HepG2 (cell line): ENCODE results near the gene BCL2L1. TPM values are rescaled to one million over a fixed set of nuclear protein-coding genes. Genes with fewer than 3 reads are reported as not detected.

Source experiments
- ATAC-seq: fragments of 200-7000 bp; cut with Tn5 transposase; 3 replicates; pipeline ENCODE4 v1.9.1; 2020; ENCODE audit warnings: mild to moderate bottlenecking, moderate library complexity
- BruUV-seq: library from RNA; stranded (reverse); fragments of 400-500 nt; replicated peaks from 2 replicates; lab custom pipeline; 2021; lab: Mats Ljungman, UMichigan
- CTCF ChIA-PET: fragments of 300-600 bp; formaldehyde crosslinking; extraction: SDS; loops from one replicate; lab custom pipeline; 2021; ENCODE audit warnings: low total read pairs, inconsistent platforms, low intra/inter-chr PET ratio; lab: Yijun Ruan, JAX
- POLR2A ChIA-PET: fragments of 350-600 bp; sonication (Branson Sonifier 250); formaldehyde crosslinking; loops from one replicate; lab custom pipeline; 2020; ENCODE audit warnings: antibody characterized with exemption, inconsistent platforms; lab: Yijun Ruan, JAX
- DNase-seq: peaks from one replicate; pipeline ENCODE4 v3.0.0-alpha.2; 2015; ENCODE audit warnings: low spot score
- FAIRE-seq: peaks from 3 replicates; lab custom pipeline; 2011; peaks lifted over from hg19 to GRCh38; lab: Jason Lieb, UNC
- H2AFZ ChIP-seq: one replicate; pipeline ENCODE4 v1.6.1; 2011; ENCODE audit warnings: low read length, inconsistent platforms
- H3K27ac ChIP-seq: fragments of 300-600 bp; 3 replicates; pipeline ENCODE4 v1.8.0; 2011; ENCODE audit warnings: mixed run types, mild to moderate bottlenecking, mixed read lengths, low read length, inconsistent platforms; ENCODE audit not compliant: insufficient read depth; ENCODE audit errors: extremely low read length
- H3K27me3 ChIP-seq, 2 experiments: fragments of 200-600 bp in 1 of 2; 2 replicates in 1 of 2; 3 replicates in 1 of 2; pipeline versions ENCODE4 v1.6.0 to v1.8.0; 2011; ENCODE audit warnings: low read length in 2 of 2, mild to moderate bottlenecking in 2 of 2, moderate library complexity in 2 of 2, inconsistent platforms in 1 of 2; ENCODE audit not compliant: insufficient read depth in 2 of 2, control insufficient read depth in 1 of 2
- H3K36me3 ChIP-seq, 2 experiments: fragments of 200-600 bp in 1 of 2; replicated peaks in 1 of 2; 2 replicates in 1 of 2; 3 replicates in 1 of 2; pipeline versions ENCODE4 v1.5.1 to v1.8.0; 2011; ENCODE audit warnings: low read length in 2 of 2, inconsistent platforms in 1 of 2; ENCODE audit not compliant: insufficient read depth in 2 of 2, control insufficient read depth in 1 of 2
- H3K4me1 ChIP-seq: 2 replicates; pipeline ENCODE4 v1.5.1; 2012; ENCODE audit warnings: low read length, inconsistent platforms; ENCODE audit not compliant: insufficient read depth
- H3K4me2 ChIP-seq: 2 replicates; pipeline ENCODE4 v1.6.0; 2011; ENCODE audit warnings: low read depth, low read length, inconsistent platforms
- H3K4me3 ChIP-seq, 3 experiments: fragments of 200-600 bp in 1 of 3; sonication (generic), shearing (Covaris generic) in 1 of 3; replicated peaks in 1 of 3; 2 replicates each; pipeline ENCODE4 v1.5.1; 2011 to 2016; ENCODE audit warnings: low read length in 3 of 3, inconsistent platforms in 2 of 3, low read depth in 2 of 3, mild to moderate bottlenecking in 2 of 3, control low read depth in 1 of 3, mixed read lengths in 1 of 3; ENCODE audit not compliant: insufficient read depth in 1 of 3
- H3K79me2 ChIP-seq: one replicate; pipeline ENCODE4 v1.6.1; 2011; ENCODE audit warnings: low read length, inconsistent platforms; ENCODE audit not compliant: insufficient read depth
- H3K9ac ChIP-seq: 2 replicates; pipeline ENCODE4 v1.6.0; 2011; ENCODE audit warnings: mild to moderate bottlenecking, low read depth, low read length, inconsistent platforms; ENCODE audit not compliant: insufficient read depth
- H3K9me3 ChIP-seq: 2 replicates; pipeline ENCODE4 v1.5.1; 2012; ENCODE audit warnings: mild to moderate bottlenecking, low read length
- H4K20me1 ChIP-seq: 2 replicates; pipeline ENCODE4 v1.6.0; 2011; ENCODE audit warnings: inconsistent platforms, mild to moderate bottlenecking, low read length, moderate library complexity; ENCODE audit not compliant: insufficient read depth
- HNRNPK ChIP-seq: fragments of 200-400 bp; formaldehyde crosslinking; IDR thresholded peaks from 2 replicates; pipeline ENCODE4 v1.6.1; 2018; ENCODE audit warnings: low read length, low read depth, moderate library complexity, mild to moderate bottlenecking; ENCODE audit not compliant: poor library complexity, severe bottlenecking
- NPAS2 ChIP-seq: sonication (generic); formaldehyde crosslinking; IDR thresholded peaks from 2 replicates; pipeline ENCODE4 v1.8.0; 2022; ENCODE audit warnings: mild to moderate bottlenecking, missing genetic modification reagents, borderline replicate concordance
- PCBP1 ChIP-seq: fragments of 200-400 bp; formaldehyde crosslinking; IDR thresholded peaks from 2 replicates; pipeline ENCODE4 v1.6.1; 2017; ENCODE audit warnings: mild to moderate bottlenecking, low read depth, low read length, borderline replicate concordance
- PCBP2 ChIP-seq: fragments of 200-400 bp; formaldehyde crosslinking; optimal IDR thresholded peaks from 2 replicates; pipeline ENCODE3; 2018; ENCODE audit warnings: low read length, low read depth; ENCODE audit not compliant: poor library complexity, severe bottlenecking
- TEAD3 ChIP-seq: optimal IDR thresholded peaks from 2 replicates; pipeline ENCODE3; 2016; ENCODE audit warnings: borderline replicate concordance
- ZSCAN25 ChIP-seq: sonication (generic); formaldehyde crosslinking; IDR thresholded peaks from 2 replicates; pipeline ENCODE4 v1.8.0; 2022; ENCODE audit warnings: mild to moderate bottlenecking, missing genetic modification reagents
- WGBS: methylation state at CpG from one replicate; pipeline ENCODE4 v1.1.6; 2017; ENCODE audit warnings: low lambda C conversion rate; 5-methylcytosine and 5-hydroxymethylcytosine counted together
- in situ Hi-C: cut with HindIII; loops from 2 replicates; pipeline ENCODE4 v1.10.0; 2017; ENCODE audit warnings: low pct_unique_long_range_greater_than_20kb; ENCODE audit not compliant: extremely low pct_ligation_motif_present
- intact Hi-C: fragments of 100-400 bp; cut with micrococcal nuclease; formaldehyde crosslinking; loops from one replicate; pipeline ENCODE4 v1.10.0; 2022; ENCODE audit not compliant: unreplicated experiment
- polyA plus RNA-seq, 8 experiments: library from polyadenylated mRNA; depleted of rRNA in 3 of 8; stranded (reverse) in 7 of 8; unstranded in 1 of 8; fragments of >200 nt; fragmentation: Illumina TruSeq in 4 of 8; extraction: Trizol in 4 of 8; gene quantifications; 2 replicates each; pipeline versions ENCODE4 v1.2.1 to v1.2.3, GENCODE V29; 2011 to 2016; ENCODE audit warnings: low read depth in 4 of 8, missing spikeins in 1 of 8, mixed read lengths in 1 of 8; ENCODE audit not compliant: insufficient read depth in 1 of 8
- total RNA-seq, 5 experiments: library from RNA; depleted of rRNA; stranded (reverse); fragments of >200 nt; fragmentation: Illumina TruSeq; extraction: Trizol; gene quantifications; 2 replicates each; pipeline ENCODE4 v1.2.3, GENCODE V29; 2016; ENCODE audit warnings: low read depth in 1 of 5
- TF ChIP-seq, protein P1 (sequence below): IDR thresholded peaks from 2 replicates; pipeline ENCODE4 v1.6.1; 2016; ENCODE audit warnings: mild to moderate bottlenecking, missing biosample characterization, missing genetic modification reagents
- TF ChIP-seq, protein P2 (sequence below): IDR thresholded peaks from 2 replicates; pipeline ENCODE4 v1.6.1; 2016; ENCODE audit warnings: low read depth, missing genetic modification reagents, missing compliant biosample characterization

The BCL2L1 gene
- total and polyA plus RNA-seq, 2 of the 13 experiments (the other 11 are each of a cell fraction or from before 2014, with no cell fraction given) = 164 to 258 TPM

DNA sequence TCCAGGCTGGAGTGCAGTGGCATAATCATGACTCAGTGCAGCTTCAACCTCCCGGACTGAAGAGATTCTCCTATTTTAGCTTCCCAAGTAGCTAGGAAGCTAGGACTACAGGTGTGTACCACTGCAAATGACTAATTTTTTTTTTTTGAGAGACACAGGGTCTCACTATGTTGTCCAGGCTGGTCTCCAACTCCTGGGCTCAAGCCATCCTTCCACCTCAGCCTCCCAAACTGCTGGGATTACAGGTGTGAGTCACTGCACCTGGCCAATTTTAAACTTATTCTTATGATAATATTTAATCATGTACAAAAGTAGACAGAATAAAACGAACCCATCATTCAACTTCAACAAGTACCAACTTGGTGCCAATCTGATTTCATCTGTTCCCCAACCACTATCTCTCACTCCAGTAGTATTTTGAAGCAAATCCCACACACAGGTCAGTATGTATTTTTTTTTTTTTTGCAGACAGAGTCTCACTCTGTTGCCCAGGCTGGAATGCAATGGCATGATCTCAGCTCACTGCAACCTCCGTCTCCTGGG lies 32.5 kb downstream of the BCL2L1 start (continued):
- TF ChIP-seq, protein P1, sequence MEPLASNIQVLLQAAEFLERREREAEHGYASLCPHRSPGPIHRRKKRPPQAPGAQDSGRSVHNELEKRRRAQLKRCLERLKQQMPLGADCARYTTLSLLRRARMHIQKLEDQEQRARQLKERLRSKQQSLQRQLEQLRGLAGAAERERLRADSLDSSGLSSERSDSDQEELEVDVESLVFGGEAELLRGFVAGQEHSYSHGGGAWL (CRISPR knock-in tag) = no peak

DNA sequence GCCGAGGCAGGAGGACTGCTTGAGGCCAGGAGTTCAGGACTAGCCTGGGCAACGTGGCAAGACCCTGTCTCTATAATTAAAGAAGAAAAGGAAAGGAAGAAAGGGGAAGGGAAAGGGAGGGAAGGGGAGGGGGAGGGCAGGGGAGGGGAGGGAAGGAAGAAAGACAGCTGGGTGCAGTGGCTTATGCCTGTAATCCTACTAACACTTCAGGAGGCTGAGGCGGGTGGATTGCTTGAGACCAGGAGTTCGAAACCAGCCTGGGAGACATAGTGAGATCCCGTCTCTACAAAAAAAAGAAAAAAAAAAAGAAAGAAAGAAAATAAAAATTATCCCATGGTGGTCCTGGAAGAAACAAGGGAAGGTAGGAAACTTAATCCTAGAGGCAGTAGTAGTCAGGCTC lies 33.5 kb downstream of the BCL2L1 start:
- WGBS = 97% methylated on average over 5 of the region's 5 CpGs
- H3K36me3 ChIP-seq = peaks cover 54 to 82% of the 10 kb centered on the region in 2 experiments
- peaks cover 89% of the 10 kb centered on the region for H3K79me2 ChIP-seq
- FAIRE-seq = no peak
- peaks cover 67% of the 10 kb centered on the region for H3K4me1 ChIP-seq
- H3K4me2 ChIP-seq = no peak overlapping the region
- no peak overlapping the region for H2AFZ ChIP-seq
- no peaks in the 10 kb centered on the region for H3K9me3 ChIP-seq
- POLR2A ChIA-PET = interaction anchor here (1.0 to 28.1 kb wide), 4 partner anchors 9 to 28 kb away, joined by 4 to 2822 read pairs (median 16); partner anchors contain the start of gene BCL2L1
- no peak overlapping the region for H3K27ac ChIP-seq
- H4K20me1 ChIP-seq = peaks cover 14% of the 10 kb centered on the region; the same call in 1 of the 2 replicates
- no peak for DNase-seq
- no peak overlapping the region for H3K4me3 ChIP-seq
- no peaks in the 10 kb centered on the region for H3K27me3 ChIP-seq
- CTCF ChIA-PET = no interaction called here
- ATAC-seq = no peak
- in situ Hi-C loops = no loop called here
- BruUV-seq = no TSS peak
- H3K9ac ChIP-seq = no peak overlapping the region
- TF ChIP-seq HNRNPK (peak; percentile 99), PCBP1 (peak; percentile 82; the same call in 1 of the 2 replicates), NPAS2 (CRISPR knock-in tag) (no peak), ZSCAN25 (CRISPR knock-in tag) (peak; percentile 83), TEAD3 (CRISPR knock-in tag) (no peak), PCBP2 (peak; percentile 92)
- TF ChIP-seq, protein P2, sequence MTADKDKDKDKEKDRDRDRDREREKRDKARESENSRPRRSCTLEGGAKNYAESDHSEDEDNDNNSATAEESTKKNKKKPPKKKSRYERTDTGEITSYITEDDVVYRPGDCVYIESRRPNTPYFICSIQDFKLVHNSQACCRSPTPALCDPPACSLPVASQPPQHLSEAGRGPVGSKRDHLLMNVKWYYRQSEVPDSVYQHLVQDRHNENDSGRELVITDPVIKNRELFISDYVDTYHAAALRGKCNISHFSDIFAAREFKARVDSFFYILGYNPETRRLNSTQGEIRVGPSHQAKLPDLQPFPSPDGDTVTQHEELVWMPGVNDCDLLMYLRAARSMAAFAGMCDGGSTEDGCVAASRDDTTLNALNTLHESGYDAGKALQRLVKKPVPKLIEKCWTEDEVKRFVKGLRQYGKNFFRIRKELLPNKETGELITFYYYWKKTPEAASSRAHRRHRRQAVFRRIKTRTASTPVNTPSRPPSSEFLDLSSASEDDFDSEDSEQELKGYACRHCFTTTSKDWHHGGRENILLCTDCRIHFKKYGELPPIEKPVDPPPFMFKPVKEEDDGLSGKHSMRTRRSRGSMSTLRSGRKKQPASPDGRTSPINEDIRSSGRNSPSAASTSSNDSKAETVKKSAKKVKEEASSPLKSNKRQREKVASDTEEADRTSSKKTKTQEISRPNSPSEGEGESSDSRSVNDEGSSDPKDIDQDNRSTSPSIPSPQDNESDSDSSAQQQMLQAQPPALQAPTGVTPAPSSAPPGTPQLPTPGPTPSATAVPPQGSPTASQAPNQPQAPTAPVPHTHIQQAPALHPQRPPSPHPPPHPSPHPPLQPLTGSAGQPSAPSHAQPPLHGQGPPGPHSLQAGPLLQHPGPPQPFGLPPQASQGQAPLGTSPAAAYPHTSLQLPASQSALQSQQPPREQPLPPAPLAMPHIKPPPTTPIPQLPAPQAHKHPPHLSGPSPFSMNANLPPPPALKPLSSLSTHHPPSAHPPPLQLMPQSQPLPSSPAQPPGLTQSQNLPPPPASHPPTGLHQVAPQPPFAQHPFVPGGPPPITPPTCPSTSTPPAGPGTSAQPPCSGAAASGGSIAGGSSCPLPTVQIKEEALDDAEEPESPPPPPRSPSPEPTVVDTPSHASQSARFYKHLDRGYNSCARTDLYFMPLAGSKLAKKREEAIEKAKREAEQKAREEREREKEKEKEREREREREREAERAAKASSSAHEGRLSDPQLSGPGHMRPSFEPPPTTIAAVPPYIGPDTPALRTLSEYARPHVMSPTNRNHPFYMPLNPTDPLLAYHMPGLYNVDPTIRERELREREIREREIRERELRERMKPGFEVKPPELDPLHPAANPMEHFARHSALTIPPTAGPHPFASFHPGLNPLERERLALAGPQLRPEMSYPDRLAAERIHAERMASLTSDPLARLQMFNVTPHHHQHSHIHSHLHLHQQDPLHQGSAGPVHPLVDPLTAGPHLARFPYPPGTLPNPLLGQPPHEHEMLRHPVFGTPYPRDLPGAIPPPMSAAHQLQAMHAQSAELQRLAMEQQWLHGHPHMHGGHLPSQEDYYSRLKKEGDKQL (CRISPR knock-in tag) = 0 out of 2 replicates have a peak, but pooled peaks have one; percentile 7
- intact Hi-C loops = no loop called here
